ENCODE results near the gene GC.
"Not testable (repeated sequence)": the region's sequence is repeated elsewhere in the genome, so short reads cannot be mapped to it uniquely, and the experiment has no call there.

GC gene, protein sequence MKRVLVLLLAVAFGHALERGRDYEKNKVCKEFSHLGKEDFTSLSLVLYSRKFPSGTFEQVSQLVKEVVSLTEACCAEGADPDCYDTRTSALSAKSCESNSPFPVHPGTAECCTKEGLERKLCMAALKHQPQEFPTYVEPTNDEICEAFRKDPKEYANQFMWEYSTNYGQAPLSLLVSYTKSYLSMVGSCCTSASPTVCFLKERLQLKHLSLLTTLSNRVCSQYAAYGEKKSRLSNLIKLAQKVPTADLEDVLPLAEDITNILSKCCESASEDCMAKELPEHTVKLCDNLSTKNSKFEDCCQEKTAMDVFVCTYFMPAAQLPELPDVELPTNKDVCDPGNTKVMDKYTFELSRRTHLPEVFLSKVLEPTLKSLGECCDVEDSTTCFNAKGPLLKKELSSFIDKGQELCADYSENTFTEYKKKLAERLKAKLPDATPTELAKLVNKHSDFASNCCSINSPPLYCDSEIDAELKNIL

DNA sequence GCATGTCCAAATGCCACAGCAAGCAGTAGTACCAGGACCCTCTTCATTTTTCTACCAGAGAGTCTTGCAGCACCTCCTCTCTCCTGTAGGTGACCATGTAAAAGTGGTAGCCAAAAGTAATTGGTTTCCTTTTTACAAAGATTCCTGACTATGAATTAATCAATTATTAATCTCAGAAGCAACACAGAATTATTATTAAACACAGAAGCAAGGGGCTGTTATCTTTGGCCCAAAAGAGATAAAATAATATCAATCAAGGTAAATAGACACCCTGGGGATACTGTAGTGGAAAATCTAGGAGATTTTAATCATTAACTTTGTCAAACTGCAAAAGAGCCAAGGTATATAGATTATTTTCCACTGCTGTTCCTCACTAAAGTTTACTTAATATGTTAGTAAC lies at the start of gene GC:
Gene GC (minus strand): TSS at position 108 of the 400 bp plus-strand sequence. CDS start 61 bp downstream, at position 47.
- DNase-seq: no peak

DNA sequence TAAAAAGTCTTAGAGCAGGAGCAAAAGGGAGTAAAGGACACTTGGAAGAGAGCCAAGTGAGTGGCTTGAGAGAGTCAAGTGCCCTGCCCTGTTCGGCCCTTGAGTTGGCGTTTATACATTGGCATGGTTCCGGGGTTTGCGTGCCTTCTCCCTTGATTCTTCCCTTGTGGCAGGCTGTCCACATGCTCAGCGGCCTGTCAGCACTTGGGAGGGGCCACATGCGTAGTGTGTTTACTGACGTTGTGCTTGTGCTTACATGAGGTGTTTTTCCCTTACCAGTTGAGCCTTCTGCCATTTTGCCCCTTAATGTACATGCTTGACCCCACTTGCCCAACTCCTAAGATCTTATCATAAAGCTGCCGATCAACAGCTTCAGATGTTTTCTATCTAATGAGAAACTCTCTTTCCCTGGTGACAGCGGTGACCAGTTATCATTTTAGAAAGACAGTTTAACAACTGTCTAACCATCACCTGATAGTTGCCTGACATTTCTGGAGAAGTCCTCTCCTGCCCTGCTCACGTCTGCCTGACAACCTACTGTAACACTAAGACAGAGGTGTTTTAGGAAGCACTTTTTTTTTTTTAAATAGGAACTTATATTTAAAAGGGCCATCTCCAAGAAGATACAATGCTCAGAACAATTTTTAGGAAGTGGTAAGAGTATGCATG lies 49.5 kb upstream of the GC start:
- no peak for DNase-seq

DNA sequence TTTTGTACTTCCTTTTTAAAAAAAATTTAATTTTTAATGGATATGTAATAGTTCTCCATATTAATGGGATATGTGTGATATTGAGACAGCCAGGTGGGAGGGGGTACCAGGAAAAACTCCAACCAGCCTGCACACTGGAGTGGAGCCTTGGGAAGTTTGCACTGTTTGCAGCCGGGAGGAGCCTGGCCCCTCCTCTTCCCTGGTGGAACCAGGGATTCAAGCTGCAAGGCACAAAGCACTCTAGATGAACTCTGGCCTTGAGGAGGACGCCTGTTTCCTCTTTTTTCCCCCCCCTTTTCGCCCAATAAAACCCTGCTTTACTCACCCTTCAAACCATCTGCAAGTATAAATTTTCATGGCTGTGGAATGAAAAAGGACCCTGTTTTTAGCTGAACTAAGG lies 48.2 kb upstream of the GC start:
- no peak for DNase-seq

DNA sequence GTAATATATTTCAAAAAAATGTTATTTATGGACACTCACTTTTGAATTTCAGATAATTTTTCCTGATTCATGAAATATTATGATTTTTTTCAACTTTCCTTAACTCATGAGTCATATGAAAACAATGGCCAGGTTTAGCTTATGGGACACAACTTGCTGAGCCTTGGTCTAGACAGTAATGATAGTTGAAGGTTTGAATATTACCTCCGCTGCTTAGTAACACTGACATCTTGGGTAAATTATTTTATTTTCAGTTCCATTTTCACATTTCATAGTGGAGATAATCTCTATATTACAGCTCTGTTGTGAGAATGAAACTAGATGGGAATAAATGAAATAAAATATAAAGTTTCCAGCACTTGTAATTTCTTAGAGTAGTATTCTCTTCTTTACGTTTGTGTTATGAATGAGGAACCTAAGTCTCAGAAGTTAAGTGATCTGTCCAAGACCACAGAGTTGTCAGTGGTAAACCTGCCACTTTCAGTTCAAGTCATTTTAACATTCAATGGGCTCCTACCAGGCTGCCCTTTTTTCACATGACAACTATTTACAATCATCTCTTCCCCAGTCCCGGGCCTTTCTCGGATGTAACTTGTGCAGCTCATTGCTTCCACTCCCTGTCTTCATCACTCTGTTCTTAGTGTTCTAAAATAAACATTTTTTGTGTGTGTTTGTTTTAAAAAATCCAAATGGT lies 46.8 kb upstream of the GC start:
- peak; percentile 9 for DNase-seq

DNA sequence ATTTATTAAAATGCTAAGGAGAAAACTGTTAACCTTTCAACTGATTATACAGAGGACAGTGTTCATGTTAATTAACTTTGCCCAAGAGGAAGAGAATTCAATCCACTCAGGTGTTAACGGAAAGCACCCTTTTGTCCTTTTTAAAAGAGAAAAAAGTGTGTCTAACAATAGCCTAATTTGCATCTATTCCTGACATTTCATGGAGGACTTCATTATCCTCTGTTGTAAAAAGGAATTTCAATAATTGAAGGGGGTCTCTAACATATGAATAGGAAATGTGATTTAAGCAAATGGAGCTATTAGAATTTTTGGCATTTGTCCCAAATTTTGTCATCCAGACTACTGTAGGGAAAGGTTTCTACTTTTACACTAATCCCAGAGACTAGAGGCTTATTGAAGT lies 44.6 kb upstream of the GC start:
- no peak for DNase-seq

GRCh38 chr4:71827826-71828225 lies 43.9 kb upstream of the GC start:
- no peak for DNase-seq

GRCh38 chr4:71816676-71817303 lies 32.9 kb upstream of the GC start:
- peak; percentile 9 for DNase-seq

DNA sequence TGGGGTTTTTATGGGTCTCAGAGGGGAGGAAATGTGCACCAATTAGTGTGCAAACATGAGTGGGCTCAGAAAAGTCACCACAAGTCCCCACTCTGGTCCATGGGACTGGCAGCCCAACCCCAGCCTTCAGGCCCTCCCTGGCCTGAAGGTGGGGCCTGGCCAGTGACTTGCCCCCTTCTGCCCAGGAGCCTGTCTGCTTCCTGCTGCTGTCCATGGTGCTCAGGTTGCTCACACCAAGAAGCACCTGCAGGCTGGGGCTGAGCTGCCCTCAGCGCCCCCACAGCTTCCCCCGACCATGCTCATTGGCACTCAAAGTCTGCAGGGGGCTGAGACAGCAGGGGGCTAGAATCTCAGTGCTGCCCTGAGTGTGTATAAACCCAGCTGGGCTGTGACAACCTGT lies 30.6 kb upstream of the GC start:
- DNase-seq: no peak

DNA sequence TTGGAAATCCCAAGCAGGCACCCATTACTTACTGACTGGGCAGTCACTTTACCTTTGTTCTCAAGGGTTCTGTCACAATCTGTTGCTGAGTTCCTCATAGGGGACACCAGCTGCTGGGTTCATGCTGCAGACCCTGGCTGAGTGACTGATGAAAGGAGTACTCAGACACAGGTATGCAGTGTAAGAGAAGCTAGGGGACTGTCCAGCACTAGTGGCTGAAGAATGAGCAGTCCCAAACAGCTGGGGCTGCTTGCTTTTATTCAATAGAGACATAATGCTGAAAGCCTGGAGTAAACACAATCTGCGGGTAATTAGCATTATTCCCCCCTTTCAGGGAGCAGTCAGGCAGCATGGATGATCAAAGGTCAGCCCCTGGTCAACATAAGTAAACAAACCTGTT lies 25.9 kb upstream of the GC start:
- DNase-seq: not testable (repeated sequence)

DNA sequence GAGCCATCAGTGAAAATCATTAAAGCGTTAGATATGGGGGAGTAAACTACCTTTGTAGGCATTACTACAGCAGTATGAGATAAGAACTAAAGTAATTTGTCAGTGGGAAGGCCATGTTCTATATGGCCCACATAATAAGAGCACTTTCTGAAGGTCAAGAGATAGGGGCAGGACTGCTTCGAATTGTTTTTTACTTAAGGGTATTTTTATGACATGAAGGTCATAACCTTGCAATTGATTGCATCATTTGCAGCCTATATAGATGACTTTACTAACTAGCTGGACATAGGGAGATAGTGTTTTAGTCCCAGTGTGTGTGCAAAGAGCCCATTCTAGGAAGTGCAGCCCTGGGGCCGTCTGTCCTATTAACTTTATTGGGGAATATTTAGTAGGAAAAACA lies 23.6 kb upstream of the GC start:
- DNase-seq: peak; percentile 58

GRCh38 chr4:71805230-71805629 lies 21.4 kb upstream of the GC start:
- not testable (repeated sequence) for DNase-seq

DNA sequence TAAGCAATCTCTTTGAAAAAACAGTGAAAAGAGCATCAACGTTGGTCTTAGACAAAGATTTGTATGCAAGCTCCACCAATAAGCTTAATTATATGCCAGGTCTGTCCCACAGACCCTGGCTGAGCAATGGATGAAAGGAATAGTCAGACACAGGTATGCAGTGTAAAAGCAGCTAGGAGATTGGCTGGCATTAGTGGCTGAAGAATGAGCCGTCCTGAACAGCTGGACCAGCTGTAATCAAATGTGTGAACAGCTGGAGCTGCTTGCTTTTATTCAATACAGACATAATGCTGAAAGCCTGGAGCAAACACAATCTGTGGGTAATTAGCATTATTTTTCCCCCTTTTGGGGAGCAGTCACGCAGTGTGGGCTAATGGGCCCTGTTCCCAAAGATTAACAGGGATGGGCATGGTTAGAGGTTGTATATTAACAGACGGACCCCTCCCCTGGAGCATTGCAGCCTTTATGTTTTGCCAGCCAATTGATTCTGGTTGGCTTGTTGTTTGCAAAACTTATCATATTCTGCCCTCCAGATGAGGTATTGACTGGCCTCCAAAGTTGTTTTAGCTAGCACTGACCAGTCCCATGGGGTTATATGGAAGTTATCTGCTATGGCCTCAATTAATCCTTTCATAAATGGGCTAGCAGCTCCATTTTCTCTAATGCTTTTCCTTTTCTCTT lies 20.3 kb upstream of the GC start:
- DNase-seq: not testable (repeated sequence)

- DNase-seq: no peak
Measured at GRCh38 chr4:71785959-71786358, 2.1 kb upstream of the GC start.

DNA sequence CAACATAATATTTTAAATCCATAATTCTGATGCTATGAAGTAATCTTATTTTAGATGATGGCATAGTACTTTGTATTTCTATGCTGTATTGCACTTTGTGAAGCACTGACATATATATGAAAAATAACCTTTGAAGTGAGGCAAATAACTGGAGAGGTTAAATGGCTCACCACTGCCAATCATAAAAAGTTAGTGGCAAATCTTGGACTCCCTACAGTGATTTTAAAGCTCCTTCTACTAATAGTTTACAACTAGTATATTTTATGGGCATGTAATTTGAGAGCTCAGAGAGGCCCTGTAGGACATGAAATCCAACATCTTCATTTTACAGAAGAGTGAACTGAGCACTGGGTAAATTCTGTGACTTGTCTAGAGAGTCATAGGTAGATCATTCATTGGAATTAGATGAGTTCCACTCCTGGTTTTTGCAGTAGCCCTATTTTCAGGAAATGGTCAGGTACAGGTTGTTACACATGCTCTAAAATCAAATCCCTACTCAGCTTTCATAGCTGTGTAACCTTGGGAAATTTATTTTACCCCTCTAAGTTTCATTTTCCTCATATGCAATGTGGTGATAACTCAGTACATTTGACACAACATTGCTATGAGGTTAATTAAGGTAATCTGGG lies 804 bp upstream of the GC start:
- DNase-seq: no peak

GRCh38 chr4:71777891-71778290 lies 6.0 kb downstream of the GC start:
- DNase-seq: no peak

DNA sequence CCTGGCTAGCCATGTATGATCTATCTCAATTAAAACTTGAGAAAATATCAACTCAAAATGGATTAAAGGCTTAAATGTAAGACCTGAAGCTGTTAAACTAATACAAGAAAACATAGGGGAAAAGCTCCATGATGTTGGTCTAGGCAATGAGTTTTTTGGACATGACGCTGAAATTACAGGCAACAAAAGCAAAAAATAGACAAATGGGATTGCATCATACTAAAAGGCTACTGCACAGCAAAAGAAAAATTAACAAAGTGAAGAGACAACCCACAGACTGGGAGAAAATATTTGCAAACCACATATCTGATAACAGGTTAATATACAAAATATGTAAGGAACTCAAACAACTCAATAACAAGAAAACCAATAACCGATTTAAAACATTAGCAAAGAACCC lies 8.4 kb downstream of the GC start:
- no peak for DNase-seq

- DNase-seq: no peak
Measured at GRCh38 chr4:71774136-71774535, 9.7 kb downstream of the GC start.

- no peak for DNase-seq
Measured at GRCh38 chr4:71773004-71773403, 10.9 kb downstream of the GC start.

- peak; percentile 55 for DNase-seq
Measured at GRCh38 chr4:71772592-71772991, 11.3 kb downstream of the GC start.

GRCh38 chr4:71771613-71772012 lies 12.3 kb downstream of the GC start:
- DNase-seq: no peak

DNA sequence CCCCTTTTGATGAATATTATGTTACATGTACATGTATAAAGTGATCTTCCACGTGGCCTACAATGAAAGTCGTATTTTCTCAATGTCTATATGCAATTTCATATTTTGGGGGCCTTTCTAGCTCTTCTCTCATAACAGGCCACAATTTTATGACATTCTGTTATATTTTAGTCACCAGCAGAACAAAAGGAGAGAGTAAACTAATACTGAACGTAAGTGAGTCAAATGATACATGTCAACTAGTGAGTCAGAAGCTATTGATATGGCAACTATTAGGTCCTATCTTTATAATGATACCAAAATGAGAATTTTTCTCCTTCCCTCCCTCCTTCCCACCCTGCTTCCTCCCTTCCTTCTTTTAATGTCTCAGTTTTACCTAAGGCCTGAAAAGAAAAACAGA lies 14.4 kb downstream of the GC start:
- no peak for DNase-seq

DNA sequence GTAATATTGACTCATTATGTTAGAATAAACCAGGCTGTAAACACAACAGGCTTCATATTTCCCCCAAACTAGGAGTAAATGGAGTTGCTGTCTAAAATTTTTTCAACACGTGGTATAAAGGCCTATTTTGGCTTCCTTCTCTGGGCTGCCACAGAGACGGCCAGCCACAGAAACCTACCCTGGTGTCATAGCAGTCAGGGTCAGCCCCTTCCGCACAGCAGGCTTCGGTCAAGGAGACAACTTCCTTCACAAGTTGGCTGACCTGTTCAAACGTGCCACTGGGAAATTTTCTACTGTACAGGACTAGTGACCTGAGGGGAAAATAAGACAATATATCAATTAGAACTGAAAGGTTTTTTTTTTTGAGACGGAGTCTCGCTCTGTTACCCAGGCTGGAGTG lies 15.8 kb downstream of the GC start:
- no peak for DNase-seq

Measured in OCI-M1 (cell line).